GM19239 (cell line): ENCODE measurements around the gene TUBGCP6.
"Not testable (repeated sequence)": the region's sequence is repeated elsewhere in the genome, so short reads cannot be mapped to it uniquely, and the experiment has no call there.

Experiments
- DNase-seq: peaks from one replicate; pipeline ENCODE4 v3.0.0; 2011; ENCODE audit warnings: low spot score; ENCODE audit not compliant: insufficient read length
- FAIRE-seq: peaks from 2 replicates; lab custom pipeline; 2011; peaks lifted over from hg19 to GRCh38; lab: Jason Lieb, UNC

Gene TUBGCP6

DNA sequence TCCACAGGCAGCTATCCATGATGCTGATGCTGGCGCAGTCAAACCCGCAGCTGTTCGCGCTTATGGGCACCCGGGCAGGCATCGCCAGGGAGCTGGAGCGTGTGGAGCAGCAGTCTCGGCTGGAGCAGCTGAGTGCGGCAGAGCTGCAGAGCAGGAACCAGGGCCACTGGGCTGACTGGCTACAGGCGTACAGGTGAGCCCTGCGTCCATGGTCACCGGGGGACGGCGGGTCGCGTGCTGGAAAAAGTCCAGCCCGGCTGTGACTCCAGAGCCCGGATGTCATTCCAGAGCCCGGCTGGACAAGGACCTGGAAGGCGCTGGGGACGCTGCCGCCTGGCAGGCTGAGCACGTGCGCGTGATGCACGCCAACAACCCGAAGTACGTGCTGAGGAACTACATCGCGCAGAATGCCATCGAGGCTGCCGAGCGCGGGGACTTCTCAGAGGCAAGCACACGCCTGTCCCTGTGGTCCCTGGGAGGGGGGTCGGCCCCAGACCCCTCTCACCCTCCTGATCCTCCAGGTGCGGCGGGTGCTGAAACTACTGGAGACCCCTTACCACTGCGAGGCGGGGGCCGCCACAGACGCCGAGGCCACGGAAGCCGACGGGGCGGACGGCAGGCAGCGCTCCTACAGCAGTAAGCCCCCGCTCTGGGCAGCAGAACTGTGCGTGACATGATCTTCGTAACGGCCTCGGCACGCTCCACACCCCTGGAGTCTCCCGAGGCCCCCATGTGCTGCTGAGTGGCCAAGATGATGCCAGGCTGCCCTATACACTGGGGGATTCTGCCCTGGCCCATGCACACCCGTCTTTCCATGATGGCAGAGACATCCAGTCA lies 27.9 kb downstream of the TUBGCP6 start:
- FAIRE-seq (no peak), DNase-seq (no peak)

DNA sequence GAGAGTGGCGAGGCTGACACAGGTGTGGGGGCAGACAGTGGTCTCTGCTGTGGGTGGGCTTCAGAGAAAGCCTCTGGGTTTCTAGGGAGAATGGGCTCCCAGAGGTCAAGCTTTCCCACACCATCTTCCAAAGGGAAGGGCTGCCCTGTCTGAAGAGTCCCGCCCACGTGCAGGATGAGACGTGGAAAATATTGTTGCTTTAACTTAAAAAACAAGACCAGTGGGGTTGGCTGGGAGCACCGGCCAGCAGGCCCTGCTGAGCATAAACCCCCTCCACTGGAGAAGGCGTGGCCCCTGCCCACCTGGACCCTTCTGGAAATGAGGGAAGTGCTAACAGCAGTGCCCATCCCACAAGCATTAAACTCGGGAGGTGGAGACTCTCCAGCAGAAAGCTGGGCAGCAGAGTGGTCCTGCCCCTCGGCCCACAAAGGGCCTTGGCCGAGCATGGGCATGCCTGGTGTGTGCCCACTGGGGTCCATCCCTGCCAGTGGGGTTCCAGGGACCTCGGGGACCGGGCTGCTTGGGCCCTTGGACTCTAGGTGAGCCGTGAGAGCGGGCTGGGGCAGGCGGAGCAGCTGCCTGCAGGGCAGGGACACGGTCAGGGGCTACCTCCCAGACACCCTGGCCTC lies 28.7 kb downstream of the TUBGCP6 start:
- FAIRE-seq = no peak

DNA sequence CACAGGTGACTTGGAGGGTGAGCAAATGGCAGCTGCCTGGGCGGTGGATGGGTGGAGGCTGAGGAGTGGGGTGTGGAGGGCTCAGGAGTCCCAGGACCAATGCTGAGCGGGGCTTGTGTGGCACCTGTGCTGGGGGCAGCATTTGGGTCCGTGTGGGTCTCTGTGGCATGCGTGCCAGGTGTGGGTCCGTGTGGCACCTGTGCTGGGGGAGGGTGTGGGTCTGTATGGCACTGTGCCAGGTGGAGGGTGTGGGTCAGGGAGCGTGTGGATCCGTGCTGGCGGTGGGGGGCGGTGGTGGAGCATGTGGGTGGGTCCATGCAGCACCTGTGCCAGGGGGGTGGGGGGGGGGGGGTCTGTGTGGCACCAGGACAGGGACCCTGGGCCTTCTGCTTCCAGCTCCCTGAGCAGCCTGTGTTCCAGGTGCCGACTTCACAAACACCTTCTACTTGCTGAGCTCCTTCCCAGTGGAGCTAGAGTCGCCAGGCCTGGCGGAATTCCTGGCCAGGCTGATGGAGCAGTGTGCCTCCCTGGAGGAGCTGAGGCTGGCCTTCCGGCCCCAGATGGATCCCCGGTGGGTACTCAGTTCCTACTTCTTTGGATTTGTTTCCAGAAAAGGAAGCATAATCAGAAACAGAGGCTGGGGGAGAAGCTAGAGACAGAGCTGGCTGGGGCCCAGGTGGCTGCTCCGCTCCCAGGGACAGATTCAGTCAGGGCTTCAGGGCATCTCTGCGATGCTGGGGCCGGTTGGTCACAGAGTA lies 29.3 kb downstream of the TUBGCP6 start:
- FAIRE-seq (no peak), DNase-seq (no peak)

More for the DNA sequence above, 28.7 kb downstream of the TUBGCP6 start:
- DNase-seq = no peak

DNA sequence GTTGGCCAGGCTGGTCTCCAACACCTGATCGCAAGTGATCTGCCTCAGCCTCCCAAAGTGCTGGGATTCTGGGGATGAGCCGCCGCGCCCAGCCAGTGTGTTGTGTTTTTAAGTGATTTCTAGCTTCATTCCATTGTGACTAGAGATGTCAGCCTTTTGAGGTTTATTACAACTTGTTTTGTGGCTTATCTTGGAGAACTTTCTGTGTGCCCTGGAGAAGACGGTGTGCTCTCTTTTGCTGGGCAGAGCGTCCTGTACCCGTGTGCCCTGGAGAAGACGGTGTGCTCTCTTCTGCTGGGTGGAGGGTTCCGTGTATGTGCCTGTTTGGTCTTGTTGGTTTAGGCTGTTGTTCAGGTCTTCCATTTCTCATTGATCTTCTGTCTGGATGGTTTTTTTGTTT lies 31.6 kb downstream of the TUBGCP6 start:
- no peak for DNase-seq
- no peak for FAIRE-seq

DNA sequence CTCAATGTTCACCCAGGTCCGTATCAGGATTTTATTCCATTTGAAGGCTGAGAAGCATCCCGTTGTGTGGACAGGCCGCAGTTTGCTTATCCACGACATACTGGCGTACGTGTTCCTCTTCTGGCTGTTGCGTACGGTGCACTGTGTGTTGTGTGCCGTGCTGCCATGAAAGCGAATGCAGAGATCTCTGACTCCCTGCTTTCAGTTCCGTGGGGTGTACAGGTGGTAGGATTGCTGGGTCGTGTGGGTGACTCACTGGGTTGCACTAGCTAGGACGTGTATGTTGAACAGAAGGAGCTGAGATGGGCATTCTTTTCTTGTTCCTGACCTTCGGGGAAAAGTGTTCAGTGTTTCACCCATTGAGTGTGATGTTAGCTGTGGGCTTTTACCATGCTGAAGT lies 33.7 kb downstream of the TUBGCP6 start:
- FAIRE-seq (no peak), DNase-seq (no peak)

DNA sequence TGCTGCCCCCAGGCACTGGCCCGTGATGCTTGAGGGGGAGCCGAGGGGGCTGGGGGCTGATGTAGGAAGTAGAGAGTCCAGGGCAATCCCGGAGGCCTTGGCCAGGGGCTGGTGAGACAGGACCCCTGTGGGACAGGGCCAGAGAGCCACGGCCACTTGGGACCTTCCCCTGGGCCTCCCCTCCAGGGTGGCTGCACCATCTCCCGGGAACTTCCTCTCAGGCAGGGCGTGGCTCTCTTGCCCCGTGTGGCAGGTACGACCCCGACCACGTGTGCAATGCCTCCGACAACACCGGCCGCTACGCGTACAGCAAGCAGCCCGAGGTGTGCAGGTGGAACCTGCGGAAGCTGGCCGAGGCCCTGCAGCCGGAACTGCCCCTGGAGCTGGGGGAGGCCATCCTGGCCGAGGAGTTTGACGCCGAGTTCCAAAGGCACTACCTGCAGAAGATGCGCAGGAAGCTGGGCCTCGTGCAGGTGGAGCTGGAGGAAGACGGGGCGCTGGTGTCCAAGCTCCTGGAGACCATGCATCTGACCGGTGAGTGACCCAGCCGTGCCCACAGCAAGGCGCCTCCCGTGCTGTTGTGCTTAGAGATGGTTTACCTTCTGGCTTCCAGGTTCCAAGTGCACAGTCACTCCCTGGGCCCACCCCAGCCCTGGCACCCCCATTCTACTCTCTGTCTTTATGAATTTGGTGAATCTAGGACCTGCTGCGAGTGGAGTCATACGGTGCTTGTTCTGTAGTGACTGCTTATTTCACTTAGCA lies 34.3 kb downstream of the TUBGCP6 start:
- DNase-seq = no peak
- FAIRE-seq = no peak

GRCh38 chr22:50209893-50210292 lies 34.9 kb downstream of the TUBGCP6 start:
- DNase-seq = peak; percentile 97
- peak; percentile 85 for FAIRE-seq

GRCh38 chr22:50208939-50209892 lies 35.6 kb downstream of the TUBGCP6 start:
- no peak for FAIRE-seq
- no peak for DNase-seq

GRCh38 chr22:50208430-50208938 lies 36.3 kb downstream of the TUBGCP6 start:
- FAIRE-seq (no peak), DNase-seq (no peak)

- no peak for DNase-seq
- no peak for FAIRE-seq
Observed at GRCh38 chr22:50207383-50208140, 37.3 kb downstream of the TUBGCP6 start.

DNA sequence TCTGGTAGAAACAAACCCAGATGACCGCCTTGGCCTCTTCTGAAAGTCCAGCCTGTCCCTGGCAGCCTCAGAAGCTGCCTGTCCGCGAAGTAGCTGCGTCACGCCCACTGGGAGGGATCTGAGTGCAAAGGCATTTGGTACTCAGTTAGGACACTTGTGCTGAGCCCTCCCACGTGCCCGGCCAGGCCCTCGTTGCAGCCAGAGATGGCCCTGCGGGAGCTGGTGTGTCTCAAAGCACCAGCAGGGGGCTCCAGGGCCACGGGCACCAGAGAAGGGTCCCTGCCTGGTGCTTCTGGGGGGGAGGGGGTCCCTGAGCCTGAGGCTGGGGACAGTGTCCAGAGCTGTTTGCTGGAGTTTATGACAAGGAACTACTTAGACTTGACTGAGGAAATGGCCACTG lies 38.2 kb downstream of the TUBGCP6 start:
- DNase-seq (no peak), FAIRE-seq (no peak)

GRCh38 chr22:50205781-50206569 lies 38.8 kb downstream of the TUBGCP6 start:
- no peak for DNase-seq
- no peak for FAIRE-seq

GRCh38 chr22:50204998-50205397 lies 39.8 kb downstream of the TUBGCP6 start:
- not testable (repeated sequence) for DNase-seq, FAIRE-seq

- no peak for FAIRE-seq
- DNase-seq = no peak
Observed at GRCh38 chr22:50204571-50204970, 40.3 kb downstream of the TUBGCP6 start.

GRCh38 chr22:50203288-50203687 lies 41.5 kb downstream of the TUBGCP6 start:
- DNase-seq (no peak), FAIRE-seq (no peak)

GRCh38 chr22:50202130-50202666 lies 42.6 kb downstream of the TUBGCP6 start:
- DNase-seq = no peak
- FAIRE-seq = no peak
